Right lobe of liver (tissue), 4 donors: ENCODE data around the gene BHLHE41.

Experiments
- CTCF ChIP-seq, 4 donors: fragments of 200-600 bp in 3 of 4; fragments of 450-650 bp in 1 of 4; IDR thresholded peaks; one replicate each; pipeline versions ENCODE4 v1.5.1 to v1.8.0; 2016 to 2022; ENCODE audit warnings: antibody characterized with exemption in 4 of 4, mild to moderate bottlenecking in 2 of 4
- POLR2A ChIP-seq: fragments of 450-650 bp; IDR thresholded peaks from one replicate; pipeline ENCODE4 v1.6.1; 2017; ENCODE audit warnings: antibody characterized with exemption, mild to moderate bottlenecking
- donor health status: DM: no; HTN: no; CAD: no.
- donor health status: DM: no; HTN: no; CAD: no.
- donor health status: DM: no; HTN: yes; CAD: no.

- TF ChIP-seq CTCF (IDR thresholded peaks at IDR 0.05) (no peak), POLR2A (no peak)
These were observed 23.1 kb downstream of the BHLHE41 start for GRCh38 chr12:26101763-26102162.
